ENCODE data around the gene PARP12. TPM values are rescaled to one million over a fixed set of nuclear protein-coding genes. Genes with fewer than 3 reads are reported as not detected.

PARP12 gene
- total RNA-seq, 1 donor from 2014 or later, result 58.1 TPM

DNA sequence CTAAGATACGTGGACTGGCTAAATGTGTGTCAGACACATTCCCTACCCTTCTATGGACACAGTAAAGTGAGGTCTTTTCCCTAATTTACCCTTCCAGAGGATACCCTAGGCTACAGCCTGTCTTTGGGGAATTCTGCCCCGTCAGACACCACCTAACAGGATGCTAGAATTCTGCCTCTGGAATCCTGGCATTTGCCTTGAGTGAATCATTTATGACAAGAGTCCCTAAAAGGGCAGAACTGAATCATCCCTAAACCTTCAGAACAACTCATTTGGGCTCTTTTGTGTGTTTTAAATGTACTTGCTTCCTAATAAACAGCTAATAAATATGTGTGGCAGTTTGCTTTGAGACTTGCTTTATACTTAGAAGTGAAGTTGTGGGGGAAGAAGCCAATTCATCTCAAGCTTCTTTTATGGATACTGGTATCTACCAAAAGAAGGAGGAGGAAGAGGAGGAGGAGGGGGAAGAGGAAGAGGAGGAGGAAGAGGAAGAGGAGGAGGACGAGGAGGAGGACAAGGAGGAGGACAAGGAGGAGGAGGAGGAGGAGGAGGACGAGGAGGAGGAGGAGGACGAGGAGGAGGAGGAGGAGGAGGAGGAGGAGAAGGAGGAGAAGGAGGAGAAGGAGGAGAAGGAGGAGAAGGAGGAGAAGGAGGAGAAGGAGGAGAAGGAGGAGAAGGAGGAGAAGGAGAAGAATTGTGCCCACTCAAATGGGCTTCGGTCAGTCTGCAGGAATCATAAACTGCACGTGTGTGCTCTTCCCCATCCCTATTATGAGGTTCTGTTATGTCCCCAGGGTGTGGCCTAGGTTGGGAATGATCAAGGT lies 27.1 kb downstream of the PARP12 start:
- no peak overlapping the region for H3K27ac ChIP-seq (ENCODE audit: low read depth, low read length)
- Mint-ChIP-seq H3K9me3 (ENCODE audit: unreplicated experiment) (no peaks in the 10 kb centered on the region), H3K4me3 (ENCODE audit: unreplicated experiment) (no peak overlapping the region), H3K27me3 (ENCODE audit: low read depth, unreplicated experiment) (no peaks in the 10 kb centered on the region), H3K4me1 (ENCODE audit: low read depth, unreplicated experiment) (peaks cover 11% of the 10 kb centered on the region), H3K27ac (ENCODE audit: unreplicated experiment) (peak overlapping the region; percentile 77), H3K36me3 (ENCODE audit: low read depth, unreplicated experiment) (peaks cover 36% of the 10 kb centered on the region)
- no peak overlapping the region for H3K4me3 ChIP-seq (ENCODE audit: insufficient read depth, low read depth, low read length)
- no peak overlapping the region for H2AFZ ChIP-seq (ENCODE audit: low read depth, low read length)
- no peaks in the 10 kb centered on the region for H3K9me3 ChIP-seq (ENCODE audit: insufficient read depth, low read depth, low read length)
- H3K27me3 ChIP-seq (ENCODE audit: insufficient read depth, low read length), result no peaks in the 10 kb centered on the region
- H4K20me1 ChIP-seq (ENCODE audit: insufficient read depth, low read length), result no peaks in the 10 kb centered on the region
- no peak overlapping the region for H3K9ac ChIP-seq (ENCODE audit: low read length)
- H3K79me2 ChIP-seq (ENCODE audit: insufficient read depth, low read length), result no peaks in the 10 kb centered on the region
- FAIRE-seq, result peak; percentile 74
- no peaks in the 10 kb centered on the region for H3K36me3 ChIP-seq (ENCODE audit: insufficient read depth, low read length)
- H3K4me2 ChIP-seq (ENCODE audit: low read length), result peak overlapping the region; percentile 55
- peak; percentile 61 for DNase-seq (ENCODE audit: low read depth)
- TF ChIP-seq, protein P1, sequence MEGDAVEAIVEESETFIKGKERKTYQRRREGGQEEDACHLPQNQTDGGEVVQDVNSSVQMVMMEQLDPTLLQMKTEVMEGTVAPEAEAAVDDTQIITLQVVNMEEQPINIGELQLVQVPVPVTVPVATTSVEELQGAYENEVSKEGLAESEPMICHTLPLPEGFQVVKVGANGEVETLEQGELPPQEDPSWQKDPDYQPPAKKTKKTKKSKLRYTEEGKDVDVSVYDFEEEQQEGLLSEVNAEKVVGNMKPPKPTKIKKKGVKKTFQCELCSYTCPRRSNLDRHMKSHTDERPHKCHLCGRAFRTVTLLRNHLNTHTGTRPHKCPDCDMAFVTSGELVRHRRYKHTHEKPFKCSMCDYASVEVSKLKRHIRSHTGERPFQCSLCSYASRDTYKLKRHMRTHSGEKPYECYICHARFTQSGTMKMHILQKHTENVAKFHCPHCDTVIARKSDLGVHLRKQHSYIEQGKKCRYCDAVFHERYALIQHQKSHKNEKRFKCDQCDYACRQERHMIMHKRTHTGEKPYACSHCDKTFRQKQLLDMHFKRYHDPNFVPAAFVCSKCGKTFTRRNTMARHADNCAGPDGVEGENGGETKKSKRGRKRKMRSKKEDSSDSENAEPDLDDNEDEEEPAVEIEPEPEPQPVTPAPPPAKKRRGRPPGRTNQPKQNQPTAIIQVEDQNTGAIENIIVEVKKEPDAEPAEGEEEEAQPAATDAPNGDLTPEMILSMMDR (IDR thresholded peaks at IDR 0.05; ENCODE audit: insufficient read depth, low read depth, low read length), result no peak
- no peak for TF ChIP-seq EZH2 (IDR thresholded peaks at IDR 0.05; ENCODE audit: insufficient read depth, low read length)
- H3K4me1 ChIP-seq (ENCODE audit: insufficient read depth, low read length), result peaks cover 22% of the 10 kb centered on the region

DNA sequence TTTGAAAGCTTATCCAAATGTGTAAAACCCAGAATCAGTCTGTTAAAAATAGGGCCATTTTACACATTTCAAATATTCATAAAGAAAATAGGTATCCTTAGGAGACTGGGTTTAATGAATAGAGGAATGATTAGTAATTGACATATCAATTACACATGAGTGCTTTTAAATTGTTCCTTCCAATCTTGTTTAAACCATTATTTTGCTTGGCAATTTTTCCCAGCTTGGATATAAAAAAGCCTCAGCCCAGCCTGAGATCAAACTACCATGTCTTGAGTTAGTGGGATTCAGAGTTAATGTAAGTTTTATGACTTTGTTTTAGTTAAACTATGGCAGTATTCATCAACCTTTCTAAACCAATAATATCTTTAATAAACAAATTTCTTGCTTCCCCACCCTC lies 28.3 kb downstream of the PARP12 start:
- Histone ChIP-seq H3K27me3 (ENCODE audit: insufficient read depth, low read length) (no peaks in the 10 kb centered on the region), H3K9me3 (ENCODE audit: insufficient read depth, low read depth, low read length) (no peaks in the 10 kb centered on the region), H3K4me3 (ENCODE audit: insufficient read depth, low read depth, low read length) (no peak overlapping the region), H3K9ac (ENCODE audit: low read length) (no peak overlapping the region), H3K4me2 (ENCODE audit: low read length) (no peak overlapping the region), H3K4me1 (ENCODE audit: insufficient read depth, low read length) (peaks cover 22% of the 10 kb centered on the region), H4K20me1 (ENCODE audit: insufficient read depth, low read length) (no peaks in the 10 kb centered on the region), H2AFZ (ENCODE audit: low read depth, low read length) (no peak overlapping the region), H3K36me3 (ENCODE audit: insufficient read depth, low read length) (no peaks in the 10 kb centered on the region), H3K27ac (ENCODE audit: low read depth, low read length) (no peak overlapping the region), H3K79me2 (ENCODE audit: insufficient read depth, low read length) (no peaks in the 10 kb centered on the region)
- Mint-ChIP-seq H3K27me3 (ENCODE audit: low read depth, unreplicated experiment) (no peaks in the 10 kb centered on the region), H3K9me3 (ENCODE audit: unreplicated experiment) (no peaks in the 10 kb centered on the region), H3K4me1 (ENCODE audit: low read depth, unreplicated experiment) (peaks cover 11% of the 10 kb centered on the region), H3K4me3 (ENCODE audit: unreplicated experiment) (no peak overlapping the region), H3K27ac (ENCODE audit: unreplicated experiment) (no peak overlapping the region), H3K36me3 (ENCODE audit: low read depth, unreplicated experiment) (peaks cover 25% of the 10 kb centered on the region)
- DNase-seq (ENCODE audit: low read depth) (peak; percentile 12), FAIRE-seq (no peak)
- no peak for TF ChIP-seq EZH2 (IDR thresholded peaks at IDR 0.05; ENCODE audit: insufficient read depth, low read length)
- TF ChIP-seq, protein P1 (IDR thresholded peaks at IDR 0.05; ENCODE audit: insufficient read depth, low read depth, low read length), result no peak
